Measurements from ENCODE around the gene CLDN34. TPM values are rescaled to one million over a fixed set of nuclear protein-coding genes. Genes with fewer than 3 reads are reported as not detected.

The CLDN34 gene
- total RNA-seq, 2 experiments from 2014 or later, result not detected

DNA sequence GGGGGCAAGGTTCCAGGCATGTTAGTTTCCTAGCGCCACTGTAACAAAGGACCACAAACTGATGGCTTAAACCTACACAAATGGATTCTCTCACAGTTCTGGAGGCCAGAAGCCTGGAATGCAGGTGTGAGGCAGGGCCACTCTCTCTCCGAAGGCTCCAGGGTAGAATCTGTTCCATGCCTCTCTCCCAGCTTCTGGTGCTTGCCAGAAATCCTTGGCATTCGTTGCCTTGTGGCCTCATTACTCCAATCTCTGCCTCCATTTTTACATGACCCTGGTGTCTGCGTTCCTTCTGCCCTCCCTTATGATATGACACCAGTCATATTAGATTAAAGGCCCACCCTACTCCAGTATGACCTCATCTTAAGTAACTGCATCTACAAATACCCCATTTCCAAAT, 39.6 kb downstream of the CLDN34 start:
- Mint-ChIP-seq H3K36me3 (ENCODE audit: low read depth) (no peaks in the 10 kb centered on the region), H3K27ac (no peak overlapping the region), H3K4me3 (no peak overlapping the region), H3K4me1 (peaks cover 22% of the 10 kb centered on the region), H3K9me3 (ENCODE audit: low read depth) (no peaks in the 10 kb centered on the region), H3K27me3 (no peaks in the 10 kb centered on the region)
- POLR2A ChIA-PET, result no interaction called here
- CTCF ChIA-PET, result no interaction called here
- DNase-seq, result no peak
- intact Hi-C loops (cut with DNase I, micrococcal nuclease), result no loop called here
- ATAC-seq, result no peak

DNA sequence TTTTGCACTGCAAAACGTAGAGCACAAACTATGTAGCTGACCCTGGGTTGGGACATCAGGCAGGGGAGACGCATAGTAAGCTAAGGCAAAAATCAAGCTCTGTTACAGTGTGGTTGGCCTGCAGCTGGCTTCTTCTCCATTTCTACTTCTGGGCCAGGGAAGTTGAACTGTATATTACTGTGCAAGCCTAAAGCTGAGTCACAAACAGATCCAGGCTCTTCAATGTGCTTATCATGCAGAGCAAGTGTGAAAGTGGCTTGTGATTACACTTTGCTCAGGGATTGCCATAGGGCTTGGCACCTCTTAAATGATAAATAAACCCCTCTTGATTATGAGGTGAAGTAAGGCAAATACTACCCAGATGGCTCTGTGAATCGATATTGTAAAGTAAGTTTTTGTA, 40.5 kb downstream of the CLDN34 start:
- ATAC-seq, result no peak
- Mint-ChIP-seq H3K36me3 (ENCODE audit: low read depth) (no peaks in the 10 kb centered on the region), H3K27ac (no peak overlapping the region), H3K4me1 (peaks cover 28% of the 10 kb centered on the region), H3K27me3 (no peaks in the 10 kb centered on the region), H3K4me3 (no peak overlapping the region), H3K9me3 (ENCODE audit: low read depth) (no peaks in the 10 kb centered on the region)
- intact Hi-C loops (cut with DNase I, micrococcal nuclease), result no loop called here
- POLR2A ChIA-PET, result no interaction called here
- CTCF ChIA-PET, result no interaction called here
- no peak for DNase-seq

DNA sequence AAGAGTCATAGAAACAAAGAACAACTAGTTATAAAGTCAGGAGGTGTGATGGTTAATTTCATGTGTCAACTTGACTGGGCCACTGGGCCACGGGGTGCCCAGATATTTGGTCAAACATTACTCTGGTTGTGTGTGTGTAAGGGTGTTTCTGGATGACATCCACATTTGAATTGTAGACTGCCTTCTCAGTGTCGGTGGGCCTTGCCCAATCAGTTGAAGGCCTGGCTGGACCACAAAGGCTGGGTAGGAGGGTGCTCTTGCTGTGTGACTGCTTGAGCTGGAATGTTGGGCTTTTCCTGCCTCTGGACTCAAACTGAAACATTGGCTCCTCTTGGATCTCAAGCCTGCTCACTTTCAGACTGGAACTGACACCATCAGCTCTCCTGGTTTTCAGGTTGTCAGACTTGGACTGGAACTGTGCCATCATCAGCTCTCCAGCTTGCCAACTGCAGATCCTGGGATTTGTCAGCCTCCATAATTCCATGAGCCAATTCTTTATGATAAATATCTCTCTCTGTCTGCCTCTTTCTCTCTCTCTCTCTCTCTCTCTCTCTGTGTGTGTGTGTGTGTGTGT, 41.4 kb downstream of the CLDN34 start:
- Mint-ChIP-seq H3K36me3 (ENCODE audit: low read depth) (no peaks in the 10 kb centered on the region), H3K27me3 (peaks cover 6% of the 10 kb centered on the region), H3K9me3 (ENCODE audit: low read depth) (no peaks in the 10 kb centered on the region), H3K4me1 (peaks cover 32% of the 10 kb centered on the region), H3K4me3 (no peak overlapping the region), H3K27ac (no peak overlapping the region)
- intact Hi-C loops (cut with DNase I, micrococcal nuclease), result no loop called here
- CTCF ChIA-PET, result no interaction called here
- no peak for ATAC-seq
- no peak for DNase-seq
- POLR2A ChIA-PET, result interaction anchor here (0.5 kb wide), 1 partner anchor 20 kb away, joined by 4 read pairs; no protein-coding TSS in a partner anchor

DNA sequence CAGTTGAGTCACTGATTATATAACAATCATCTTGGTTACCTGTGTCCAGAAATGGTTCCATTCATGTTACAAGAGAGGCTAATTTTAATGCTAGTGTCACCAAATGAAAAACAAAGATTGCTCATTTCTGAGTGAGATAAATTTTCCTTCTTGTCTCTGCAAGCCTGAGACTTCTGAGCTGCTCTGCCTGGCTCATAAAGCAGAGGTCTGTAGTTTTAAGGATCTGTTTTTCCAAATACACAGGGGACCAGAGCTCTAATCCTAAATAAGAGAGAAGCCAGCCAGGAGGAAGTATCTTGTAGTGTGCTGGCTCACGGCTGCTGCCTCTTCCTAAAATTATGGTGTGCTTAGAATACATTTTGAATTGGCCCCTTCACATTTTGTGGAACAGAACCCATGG, 42.6 kb downstream of the CLDN34 start:
- no peaks in the 10 kb centered on the region for H3K36me3 Mint-ChIP-seq (ENCODE audit: low read depth)
- peaks cover 6% of the 10 kb centered on the region for H3K27me3 Mint-ChIP-seq
- intact Hi-C loops (cut with DNase I, micrococcal nuclease), result loop anchor here in 1 of 2 experiments (10.0 kb wide), 2 partner anchors 655 to 1745 kb away; partner anchors contain the start of gene MSL3
- H3K4me1 Mint-ChIP-seq, result peaks cover 27% of the 10 kb centered on the region
- H3K27ac Mint-ChIP-seq, result no peak overlapping the region
- no peaks in the 10 kb centered on the region for H3K9me3 Mint-ChIP-seq (ENCODE audit: low read depth)
- H3K4me3 Mint-ChIP-seq, result no peak overlapping the region
- ATAC-seq (no peak), DNase-seq (no peak)
- ChIA-PET CTCF (no interaction called here), POLR2A (no interaction called here)

DNA sequence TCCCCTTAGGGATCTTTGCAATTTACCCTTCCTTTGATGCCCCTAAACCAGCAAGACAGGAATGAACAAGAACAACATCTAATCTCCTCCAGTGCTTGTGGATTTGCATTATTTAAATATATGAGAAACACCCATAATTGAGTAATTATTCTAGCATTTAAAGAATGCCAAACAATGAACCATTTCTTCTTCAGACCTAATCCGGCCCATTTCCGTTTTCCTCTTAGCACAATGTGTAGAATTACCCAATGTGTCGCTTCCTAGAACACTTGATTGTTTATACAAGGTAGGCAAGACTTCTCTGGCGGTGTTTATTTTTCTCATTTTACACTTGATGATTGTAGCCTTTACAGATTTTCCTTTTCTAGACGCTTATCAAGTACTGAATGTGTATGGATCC, 43.5 kb downstream of the CLDN34 start:
- intact Hi-C loops (cut with DNase I, micrococcal nuclease), result loop anchor here in 1 of 2 experiments (10.0 kb wide), 2 partner anchors 656 to 1744 kb away; partner anchors contain the start of gene MSL3
- H3K4me1 Mint-ChIP-seq, result peaks cover 27% of the 10 kb centered on the region
- H3K36me3 Mint-ChIP-seq (ENCODE audit: low read depth), result no peaks in the 10 kb centered on the region
- H3K4me3 Mint-ChIP-seq, result no peak overlapping the region
- POLR2A ChIA-PET, result no interaction called here
- peak overlapping the region; percentile 19 for H3K27ac Mint-ChIP-seq
- DNase-seq, result no peak
- ATAC-seq, result no peak
- H3K27me3 Mint-ChIP-seq, result peaks cover 6% of the 10 kb centered on the region
- CTCF ChIA-PET, result interaction anchor here (0.5 to 2.2 kb wide), 5 partner anchors 11 to 108 kb away, joined by 3 to 6 read pairs (median 5); no protein-coding TSS in a partner anchor
- H3K9me3 Mint-ChIP-seq (ENCODE audit: low read depth), result no peaks in the 10 kb centered on the region

DNA sequence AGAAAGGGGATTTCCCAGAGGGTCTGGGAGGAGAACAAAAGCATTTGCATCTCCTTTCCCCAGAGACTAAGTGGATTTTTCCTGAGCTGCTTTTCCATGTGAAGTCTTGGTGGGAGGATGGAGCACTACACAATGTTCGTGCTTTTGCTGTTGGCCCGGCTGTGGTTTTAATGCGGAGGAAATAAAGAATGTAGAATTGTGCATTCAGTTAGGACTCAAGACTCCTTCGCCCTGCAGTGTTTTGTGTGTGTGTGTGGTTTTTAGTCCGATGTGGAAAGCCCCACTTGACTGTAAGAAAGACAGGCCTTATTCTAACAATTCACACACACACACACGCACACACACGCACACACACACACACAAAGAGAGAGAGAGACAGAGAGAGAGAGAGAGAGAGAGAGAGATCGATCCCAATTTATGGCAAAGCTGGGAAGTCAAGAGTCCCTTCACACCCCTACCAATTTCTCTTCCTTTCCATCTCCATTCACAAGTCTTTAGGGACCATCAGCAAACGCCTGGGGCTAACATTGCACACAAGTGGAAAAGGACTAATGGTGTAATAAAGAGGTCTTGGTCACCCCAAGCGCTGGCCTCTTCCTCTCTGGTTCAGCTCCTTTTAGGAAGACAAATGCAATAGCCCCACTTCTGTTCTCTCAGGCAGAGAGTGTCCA, 44.2 kb downstream of the CLDN34 start:
- no peaks in the 10 kb centered on the region for H3K9me3 Mint-ChIP-seq (ENCODE audit: low read depth)
- intact Hi-C loops (cut with DNase I, micrococcal nuclease), result loop anchor here in 1 of 2 experiments (10.0 kb wide), 2 partner anchors 657 to 1743 kb away; partner anchors contain the start of gene MSL3
- H3K27ac Mint-ChIP-seq, result peak overlapping the region; percentile 53
- CTCF ChIA-PET, result interaction anchor here (0.5 to 2.2 kb wide), 5 partner anchors 11 to 107 kb away, joined by 3 to 6 read pairs (median 5); no protein-coding TSS in a partner anchor
- ATAC-seq (no peak), DNase-seq (peak; percentile 22)
- H3K27me3 Mint-ChIP-seq, result peaks cover 6% of the 10 kb centered on the region
- POLR2A ChIA-PET, result interaction anchor here (0.8 kb wide), 1 partner anchor 13 kb away, joined by 3 read pairs; no protein-coding TSS in a partner anchor
- H3K36me3 Mint-ChIP-seq (ENCODE audit: low read depth), result no peaks in the 10 kb centered on the region
- H3K4me1 Mint-ChIP-seq, result peaks cover 27% of the 10 kb centered on the region
- peak overlapping the region; percentile 48 for H3K4me3 Mint-ChIP-seq

DNA sequence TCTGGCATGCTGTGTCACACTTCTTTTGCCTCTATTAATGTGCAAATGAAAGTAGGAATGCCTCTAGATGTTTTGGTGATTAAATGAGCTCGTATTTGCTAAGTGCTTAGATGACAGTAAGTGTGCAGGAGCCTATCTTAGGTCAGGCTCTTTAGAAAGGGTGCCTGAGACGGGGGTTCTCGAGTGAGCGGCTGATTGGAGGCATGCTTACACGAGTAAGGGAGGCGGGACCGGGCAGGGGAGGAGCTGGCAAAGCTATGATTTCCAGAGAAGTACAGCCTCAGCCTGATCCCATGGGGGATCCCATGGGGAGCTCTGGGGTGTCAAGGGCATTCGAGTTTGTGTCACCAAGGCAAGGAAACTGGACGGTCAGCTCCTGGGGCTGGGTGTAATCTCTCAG, 44.8 kb downstream of the CLDN34 start:
- POLR2A ChIA-PET, result interaction anchor here (0.8 kb wide), 1 partner anchor 14 kb away, joined by 3 read pairs; no protein-coding TSS in a partner anchor
- Mint-ChIP-seq H3K27ac (no peak overlapping the region), H3K27me3 (peaks cover 6% of the 10 kb centered on the region), H3K4me3 (no peak overlapping the region), H3K4me1 (peaks cover 30% of the 10 kb centered on the region), H3K9me3 (ENCODE audit: low read depth) (no peaks in the 10 kb centered on the region), H3K36me3 (ENCODE audit: low read depth) (peaks cover 3% of the 10 kb centered on the region)
- DNase-seq (peak; percentile 40), ATAC-seq (no peak)
- intact Hi-C loops (cut with DNase I, micrococcal nuclease), result loop anchor here in 1 of 2 experiments (10.0 kb wide), 2 partner anchors 657 to 1743 kb away; partner anchors contain the start of gene MSL3
- CTCF ChIA-PET, result interaction anchor here (0.6 to 2.2 kb wide), 5 partner anchors 12 to 108 kb away, joined by 3 to 6 read pairs (median 5); no protein-coding TSS in a partner anchor

DNA sequence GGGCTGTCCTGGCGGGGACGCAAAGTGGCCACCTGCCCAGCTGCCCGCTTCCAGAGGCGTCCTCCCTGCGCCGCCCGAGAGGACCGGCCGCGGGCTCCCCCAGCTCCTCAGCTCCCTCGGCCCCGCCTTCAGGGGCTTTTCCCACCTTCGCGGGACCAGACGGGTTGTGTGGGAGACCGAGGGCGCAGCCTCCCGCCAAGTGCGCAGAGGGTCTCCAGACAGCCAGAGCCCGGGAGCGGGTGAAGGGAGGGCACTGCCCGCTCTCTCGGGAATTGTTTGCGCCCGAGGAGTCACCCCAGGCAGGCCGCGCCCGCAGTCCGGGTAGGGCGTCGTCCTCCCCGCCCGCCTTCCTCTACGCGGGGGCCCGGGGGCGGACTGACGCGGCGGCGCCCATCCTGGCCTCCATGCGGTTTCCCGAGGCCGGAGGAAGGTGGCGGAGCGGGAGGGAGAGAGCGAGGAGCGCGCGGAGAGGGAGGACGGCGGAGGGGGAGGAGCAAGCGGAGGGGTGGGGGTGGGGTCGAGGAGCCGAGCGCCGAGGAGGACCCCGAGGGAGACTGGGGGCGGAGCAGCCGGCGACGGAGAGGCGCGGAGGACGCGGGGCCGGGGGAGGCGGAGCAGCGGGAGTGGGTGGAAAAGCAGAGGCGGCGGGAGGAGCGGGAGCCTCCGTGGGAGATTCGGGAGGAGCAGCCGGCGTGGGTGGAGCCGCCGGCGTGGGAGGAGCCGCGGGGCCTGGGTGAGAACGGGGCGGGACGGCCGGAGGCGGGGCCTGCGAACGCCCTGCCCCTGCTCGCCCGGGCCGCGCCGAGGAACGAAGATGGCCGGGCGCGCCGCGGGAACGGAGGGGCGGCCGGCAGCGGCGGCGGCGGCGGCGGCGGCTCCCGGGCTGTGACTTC, 47.5 kb downstream of the CLDN34 start:
- intact Hi-C loops (cut with DNase I, micrococcal nuclease), result loop anchor here (1.0 to 10.0 kb wide), 8 partner anchors 17 to 1740 kb away; partner anchors contain the start of genes HCCS (in 1 of the 2), MSL3 (in 1 of the 2) and TBL1X (in 1 of the 2)
- ATAC-seq, result peak; percentile 89
- POLR2A ChIA-PET, result no interaction called here
- H3K9me3 Mint-ChIP-seq (ENCODE audit: low read depth), result no peaks in the 10 kb centered on the region
- peak overlapping the region; percentile 60 for H3K4me3 Mint-ChIP-seq
- CTCF ChIA-PET, result interaction anchor here (0.6 to 1.2 kb wide), 3 partner anchors 26 to 84 kb away, joined by 3 read pairs; no protein-coding TSS in a partner anchor
- H3K27ac Mint-ChIP-seq, result peak overlapping the region; percentile 58
- peaks cover 5% of the 10 kb centered on the region for H3K36me3 Mint-ChIP-seq (ENCODE audit: low read depth)
- H3K4me1 Mint-ChIP-seq, result peaks cover 37% of the 10 kb centered on the region
- DNase-seq, result peak; percentile 83
- peaks cover 6% of the 10 kb centered on the region for H3K27me3 Mint-ChIP-seq

DNA sequence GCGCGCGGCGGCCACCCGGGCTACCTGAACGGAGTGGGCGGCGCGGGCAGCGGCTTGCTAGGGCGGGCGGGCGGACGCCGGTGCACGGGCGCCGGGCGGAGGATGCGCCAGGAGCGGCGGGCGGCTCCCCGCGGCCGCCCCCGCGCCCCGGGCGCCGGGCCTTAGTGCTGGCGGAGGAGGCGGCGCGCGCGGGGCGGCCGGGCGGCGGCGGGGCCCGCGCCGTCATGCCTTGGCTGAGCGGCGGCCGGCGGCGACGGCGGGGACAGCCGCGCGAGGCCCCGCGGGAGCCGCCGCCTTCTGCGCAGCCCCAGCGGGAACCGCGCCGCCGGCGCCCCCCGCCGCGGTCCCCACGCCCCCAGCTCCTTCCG, 48.2 kb downstream of the CLDN34 start:
- POLR2A ChIA-PET, result no interaction called here
- no peak overlapping the region for H3K4me3 Mint-ChIP-seq
- intact Hi-C loops (cut with DNase I, micrococcal nuclease), result loop anchor here (1.0 to 10.0 kb wide), 7 partner anchors 67 to 1739 kb away; partner anchors contain the start of genes HCCS (in 1 of the 2), MSL3 (in 1 of the 2) and TBL1X (in 1 of the 2)
- peak; percentile 20 for ATAC-seq
- peaks cover 6% of the 10 kb centered on the region for H3K27me3 Mint-ChIP-seq
- CTCF ChIA-PET, result interaction anchor here (1.2 to 1.5 kb wide), 2 partner anchors 83 to 104 kb away, joined by 3 to 5 read pairs; no protein-coding TSS in a partner anchor
- DNase-seq, result no peak
- peaks cover 5% of the 10 kb centered on the region for H3K36me3 Mint-ChIP-seq (ENCODE audit: low read depth)
- H3K9me3 Mint-ChIP-seq (ENCODE audit: low read depth), result no peaks in the 10 kb centered on the region
- H3K4me1 Mint-ChIP-seq, result peaks cover 37% of the 10 kb centered on the region
- no peak overlapping the region for H3K27ac Mint-ChIP-seq

DNA sequence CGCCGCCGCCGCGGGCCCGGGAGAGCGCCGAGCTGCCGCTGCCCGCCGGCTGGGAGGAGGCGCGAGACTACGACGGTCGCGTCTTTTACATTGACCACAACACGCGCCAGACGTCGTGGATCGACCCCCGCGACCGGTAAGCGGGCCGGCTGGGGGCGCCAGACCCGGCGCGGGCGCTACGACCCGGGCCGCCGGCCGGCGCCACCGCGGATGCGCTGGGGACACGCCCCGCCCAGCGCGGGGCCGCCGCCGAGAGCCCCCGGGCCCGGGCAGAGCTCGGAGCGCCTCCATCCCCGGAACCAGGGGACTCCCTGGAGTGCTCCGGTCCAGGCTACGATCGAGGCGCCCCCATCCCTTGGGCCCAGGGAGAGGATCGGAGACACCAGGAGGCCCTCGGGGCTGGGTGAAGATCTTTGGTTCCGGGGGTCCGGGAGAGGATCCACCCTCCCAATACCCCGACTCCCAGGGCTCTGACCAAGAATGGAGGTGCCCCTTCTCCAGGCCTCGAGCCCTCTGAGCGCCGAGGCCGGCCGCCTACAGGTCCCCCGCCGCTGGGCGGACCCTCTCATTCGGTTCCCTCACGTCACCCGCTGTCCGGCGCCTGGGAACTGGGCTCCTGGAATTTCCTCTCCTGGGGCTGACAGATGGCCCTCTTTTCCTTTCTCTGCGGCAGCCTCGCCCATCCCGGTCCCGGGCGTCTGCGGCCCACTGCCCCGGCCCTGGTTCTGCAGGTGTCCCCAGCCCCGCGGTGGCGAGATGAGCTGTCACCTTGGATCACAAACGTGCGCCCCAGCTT, 48.8 kb downstream of the CLDN34 start:
- intact Hi-C loops (cut with DNase I, micrococcal nuclease), result loop anchor here (1.0 to 10.0 kb wide), 7 partner anchors 66 to 1739 kb away; partner anchors contain the start of genes HCCS (in 1 of the 2), MSL3 (in 1 of the 2) and TBL1X (in 1 of the 2)
- no peak overlapping the region for H3K27ac Mint-ChIP-seq
- ATAC-seq, result no peak
- H3K9me3 Mint-ChIP-seq (ENCODE audit: low read depth), result no peaks in the 10 kb centered on the region
- peaks cover 5% of the 10 kb centered on the region for H3K36me3 Mint-ChIP-seq (ENCODE audit: low read depth)
- no peak for DNase-seq
- H3K4me3 Mint-ChIP-seq, result peak overlapping the region; percentile 67
- ChIA-PET CTCF (interaction anchor here (1.0 to 1.6 kb wide), 5 partner anchors 14 to 103 kb away, joined by 3 to 5 read pairs (median 4); no protein-coding TSS in a partner anchor), POLR2A (no interaction called here)
- H3K4me1 Mint-ChIP-seq, result peaks cover 32% of the 10 kb centered on the region
- peaks cover 6% of the 10 kb centered on the region for H3K27me3 Mint-ChIP-seq
